ENCODE data around the gene ANKRD2.

ANKRD2 gene

GRCh38 chr10:97597778-97598177 is 25.2 kb downstream of the ANKRD2 start:
- TF ChIP-seq CTCF (IDR thresholded peaks at IDR 0.05; ENCODE audit: low read depth, low read length): no peak
- DNase-seq (ENCODE audit: low read depth in 2 of 2): no peak
- H3K4me3 ChIP-seq (replicated peaks in 1 of 2; ENCODE audit: low read depth in 2 of 2, low read length in 2 of 2): no peak overlapping the region

GRCh38 chr10:97598407-97599271 is 26.1 kb downstream of the ANKRD2 start:
- no peak for TF ChIP-seq CTCF (IDR thresholded peaks at IDR 0.05; ENCODE audit: low read depth, low read length)

DNA sequence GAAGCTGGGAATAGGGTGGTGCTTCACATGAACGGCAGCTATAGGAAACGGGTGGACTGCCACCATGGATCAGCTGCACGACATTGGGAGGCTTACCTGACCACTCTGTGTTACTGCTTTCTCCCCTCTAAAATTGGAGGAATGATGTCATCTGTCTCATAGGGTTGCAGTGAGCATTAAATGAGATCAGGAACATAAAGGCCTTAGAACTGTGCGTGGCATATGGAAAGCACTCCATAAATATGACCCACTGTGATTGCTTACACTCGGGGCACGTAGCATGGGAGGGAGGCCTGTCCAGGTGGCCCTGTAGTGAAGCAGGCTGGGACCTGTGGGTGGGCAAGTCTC is 26.7 kb downstream of the ANKRD2 start:
- no peak overlapping the region for H3K4me3 ChIP-seq (replicated peaks in 1 of 2; ENCODE audit: low read depth in 2 of 2, low read length in 2 of 2)
- TF ChIP-seq CTCF (IDR thresholded peaks at IDR 0.05; ENCODE audit: low read depth, low read length): no peak
- DNase-seq (ENCODE audit: low read depth in 2 of 2): no peak

More at GRCh38 chr10:97598407-97599271, 26.1 kb downstream of the ANKRD2 start:
- no peak overlapping the region for H3K4me3 ChIP-seq (replicated peaks in 1 of 2; ENCODE audit: low read depth in 2 of 2, low read length in 2 of 2)
- DNase-seq (ENCODE audit: low read depth in 2 of 2): no peak

- no peak for DNase-seq (ENCODE audit: low read depth in 2 of 2)
- no peak overlapping the region for H3K4me3 ChIP-seq (replicated peaks in 1 of 2; ENCODE audit: low read depth in 2 of 2, low read length in 2 of 2)
- TF ChIP-seq CTCF (IDR thresholded peaks at IDR 0.05; ENCODE audit: low read depth, low read length): no peak
Observed at GRCh38 chr10:97600616-97601015, 28.0 kb downstream of the ANKRD2 start.

DNA sequence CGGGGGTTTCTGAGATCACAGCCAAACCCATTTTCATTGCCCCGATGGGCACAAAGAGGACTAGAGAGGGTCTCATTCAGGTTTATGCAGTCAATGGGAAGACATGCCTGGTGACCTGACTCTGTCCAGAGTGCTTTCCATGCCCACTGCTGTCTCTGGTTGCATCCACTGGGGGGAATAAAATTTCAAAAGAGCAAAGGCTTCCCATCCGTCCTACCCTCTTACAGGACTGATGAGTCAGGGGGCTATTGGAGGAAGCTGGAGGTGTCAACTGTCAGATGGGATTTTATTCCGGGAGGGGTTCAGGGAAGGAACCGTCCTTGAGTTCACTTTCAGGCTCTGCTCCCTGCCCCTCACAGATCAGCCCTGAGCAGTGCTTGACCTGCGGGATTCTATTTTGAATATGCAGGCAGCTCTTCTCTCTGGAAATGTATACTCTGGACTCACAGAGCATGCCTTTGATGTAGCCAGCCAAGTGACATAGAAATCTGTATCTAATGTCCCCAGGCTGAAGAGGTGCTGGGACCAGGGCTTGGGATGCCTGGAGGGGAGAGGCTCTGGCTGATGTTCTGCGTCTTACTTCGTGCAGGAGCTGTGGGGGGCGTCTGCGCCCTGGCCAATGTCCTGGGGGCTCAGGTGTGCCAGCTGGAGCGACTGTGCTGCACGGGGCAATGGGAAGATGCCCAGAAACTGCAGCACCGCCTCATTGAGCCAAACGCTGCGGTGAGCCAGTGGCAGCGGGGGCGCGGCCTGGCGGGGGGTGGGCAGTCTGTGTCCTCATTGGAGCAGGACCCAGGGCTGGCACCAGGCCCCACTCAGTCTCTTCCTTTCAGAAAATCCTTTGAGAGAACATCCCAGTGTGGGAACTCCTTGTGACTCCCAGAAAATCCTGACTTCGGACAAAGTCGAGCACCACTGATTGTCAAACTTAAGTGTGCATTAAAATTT is 29.0 kb downstream of the ANKRD2 start:
- no peak overlapping the region for H3K4me3 ChIP-seq (replicated peaks in 1 of 2; ENCODE audit: low read depth in 2 of 2, low read length in 2 of 2)
- no peak for DNase-seq (ENCODE audit: low read depth in 2 of 2)
- no peak for TF ChIP-seq CTCF (IDR thresholded peaks at IDR 0.05; ENCODE audit: low read depth, low read length)

DNA sequence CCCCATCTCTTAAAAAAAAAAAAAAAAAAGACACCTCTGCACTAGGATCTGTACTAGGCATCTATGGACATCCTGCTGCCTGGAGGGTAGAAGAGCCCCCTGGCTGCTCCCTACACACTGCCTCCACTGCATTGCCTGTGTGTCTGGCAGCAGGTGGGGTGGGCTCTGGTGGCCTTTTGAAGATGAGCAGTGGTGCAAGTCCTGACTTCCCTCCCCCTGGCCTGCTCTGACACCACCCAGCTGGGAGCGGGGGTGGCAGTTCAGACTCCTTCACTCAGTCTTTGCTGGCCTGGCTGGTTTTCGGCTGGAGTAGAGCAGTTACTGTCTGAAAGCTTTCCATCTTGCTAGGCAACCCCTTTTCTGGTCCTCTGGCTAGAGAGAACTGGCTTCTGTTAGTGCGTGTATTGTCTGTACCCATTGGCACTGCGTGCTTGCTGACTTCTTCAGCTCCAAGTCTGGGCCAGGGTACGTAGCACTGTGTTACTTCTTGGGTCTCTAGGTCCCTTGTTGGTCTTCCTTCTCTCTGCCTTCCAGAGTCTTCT is 34.6 kb downstream of the ANKRD2 start:
- H3K4me3 ChIP-seq (replicated peaks in 1 of 2; ENCODE audit: low read depth in 2 of 2, low read length in 2 of 2): no peak overlapping the region
- DNase-seq (ENCODE audit: low read depth in 2 of 2): no peak
- no peak for TF ChIP-seq CTCF (IDR thresholded peaks at IDR 0.05; ENCODE audit: low read depth, low read length)

Measured in cardiac fibroblast (primary cell).